Parathyroid adenoma (tissue), 2 donors: Measurements from ENCODE around the gene MAN2A2.

ENCODE experiments used
- H2AFZ ChIP-seq: fragments of 300-600 bp; sonication (generic); one replicate; pipeline ENCODE4 v1.7.0; 2017; ENCODE audit warnings: antibody characterized with exemption, mild to moderate bottlenecking
- H3K27ac ChIP-seq: fragments of 300-600 bp; sonication (generic); one replicate; pipeline ENCODE4 v1.7.0; 2017
- H3K27me3 ChIP-seq: fragments of 300-600 bp; sonication (generic); one replicate; pipeline ENCODE4 v1.7.0; 2017; ENCODE audit warnings: low read length; ENCODE audit not compliant: control insufficient read depth, insufficient read depth
- H3K36me3 ChIP-seq: fragments of 300-600 bp; sonication (generic); one replicate; pipeline ENCODE4 v1.7.0; 2017; ENCODE audit warnings: low read length; ENCODE audit not compliant: control insufficient read depth, insufficient read depth
- H3K4me1 ChIP-seq: fragments of 300-600 bp; sonication (generic); one replicate; pipeline ENCODE4 v1.7.0; 2017; ENCODE audit warnings: control low read depth
- H3K4me2 ChIP-seq: fragments of 300-600 bp; sonication (generic); one replicate; pipeline ENCODE4 v1.7.0; 2017; ENCODE audit warnings: low read length
- H3K4me3 ChIP-seq: fragments of 300-600 bp; sonication (generic); one replicate; pipeline ENCODE4 v1.7.0; 2017; ENCODE audit warnings: low read depth, low read length
- H3K79me2 ChIP-seq: fragments of 300-600 bp; sonication (generic); one replicate; pipeline ENCODE4 v1.7.0; 2017; ENCODE audit warnings: control low read depth
- H3K9ac ChIP-seq: fragments of 300-600 bp; sonication (generic); one replicate; pipeline ENCODE4 v1.7.0; 2017; ENCODE audit warnings: mild to moderate bottlenecking
- H3K9me3 ChIP-seq: fragments of 300-600 bp; sonication (generic); one replicate; pipeline ENCODE4 v1.7.0; 2017; ENCODE audit warnings: low read length; ENCODE audit not compliant: control insufficient read depth
- CTCF ChIP-seq: fragments of 300-600 bp; sonication (generic); IDR thresholded peaks from one replicate; pipeline ENCODE4 v1.7.0; 2017; ENCODE audit warnings: antibody characterized with exemption, mild to moderate bottlenecking
- donor health status: primary hyperparathyroidism.

MAN2A2 gene

DNA sequence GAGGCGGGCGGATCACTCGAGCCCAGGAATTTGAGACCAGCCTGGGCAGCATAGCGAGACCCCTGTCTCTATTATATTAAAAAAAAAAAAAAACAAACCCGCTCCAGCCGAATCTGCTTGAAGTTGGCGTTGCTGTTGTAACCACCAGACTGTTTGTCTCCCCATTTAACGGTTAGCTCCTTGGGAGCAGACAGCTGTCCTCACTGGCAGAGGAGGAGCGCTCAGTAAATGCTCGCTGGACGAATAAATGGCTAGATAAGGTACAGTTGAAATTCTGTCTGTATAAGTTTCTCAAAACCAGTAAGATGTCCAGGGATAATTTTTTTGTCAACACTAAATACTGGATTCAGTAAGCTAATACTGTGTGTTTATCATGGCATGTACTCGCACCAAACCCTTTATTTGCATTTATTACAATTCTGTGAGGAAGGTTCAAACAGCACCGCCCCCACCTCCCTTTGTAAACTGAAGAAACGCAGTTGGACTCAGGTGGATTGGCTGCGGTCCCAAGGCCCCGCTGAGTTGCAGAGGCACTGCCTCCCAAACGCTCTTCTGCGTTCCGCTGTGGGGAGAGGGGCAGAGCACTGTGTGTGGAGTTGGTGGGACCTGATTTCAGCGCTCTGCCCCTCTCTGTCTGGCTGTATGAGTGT is 52.6 kb downstream of the MAN2A2 start:
- Histone ChIP-seq H3K9ac (no peak overlapping the region), H2AFZ (no peak overlapping the region), H3K79me2 (no peaks in the 10 kb centered on the region), H3K4me3 (no peak overlapping the region), H3K27me3 (no peaks in the 10 kb centered on the region), H3K9me3 (no peaks in the 10 kb centered on the region), H3K4me2 (peak overlapping the region; percentile 95), H3K4me1 (peaks cover 2% of the 10 kb centered on the region), H3K27ac (no peak overlapping the region), H3K36me3 (no peaks in the 10 kb centered on the region)
- no peak for TF ChIP-seq CTCF

GRCh38 chr15:90956274-90957030 is 53.4 kb downstream of the MAN2A2 start:
- Histone ChIP-seq H3K27ac (peak overlapping the region; percentile 22), H3K27me3 (no peaks in the 10 kb centered on the region), H2AFZ (peak overlapping the region; percentile 89), H3K4me3 (peak overlapping the region; percentile 61), H3K9ac (peak overlapping the region; percentile 43), H3K4me2 (peak overlapping the region; percentile 90), H3K79me2 (no peaks in the 10 kb centered on the region), H3K4me1 (peaks cover 2% of the 10 kb centered on the region), H3K36me3 (no peaks in the 10 kb centered on the region), H3K9me3 (no peaks in the 10 kb centered on the region)
- TF ChIP-seq CTCF = peak; percentile 88

- peak overlapping the region; percentile 61 for H3K4me3 ChIP-seq
Observed at GRCh38 chr15:90957031-90957790, 54.1 kb downstream of the MAN2A2 start.

DNA sequence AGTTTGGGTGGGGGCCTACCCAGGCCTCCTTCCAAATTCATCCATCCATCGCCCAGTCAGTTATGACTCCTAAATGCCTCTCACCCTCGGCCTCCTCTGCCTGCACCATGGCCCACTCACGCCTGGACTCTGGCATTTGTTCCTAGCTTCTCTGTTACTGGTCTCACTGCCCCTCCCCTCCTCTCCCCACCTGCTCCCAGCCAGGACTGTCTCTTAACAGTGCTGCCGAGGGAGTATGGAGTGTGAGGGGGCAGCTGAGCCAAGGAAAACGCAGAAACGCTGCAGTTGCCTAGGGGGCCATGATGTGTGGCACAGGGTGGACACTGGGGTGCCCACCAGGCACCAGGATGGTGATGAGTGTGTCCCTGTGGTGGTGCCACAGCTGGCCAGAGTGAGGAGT is 54.7 kb downstream of the MAN2A2 start:
- Histone ChIP-seq H3K9ac (no peak overlapping the region), H3K27ac (no peak overlapping the region), H2AFZ (peak overlapping the region; percentile 89), H3K4me1 (peaks cover 2% of the 10 kb centered on the region), H3K27me3 (no peaks in the 10 kb centered on the region), H3K9me3 (no peaks in the 10 kb centered on the region), H3K4me3 (no peak overlapping the region), H3K36me3 (no peaks in the 10 kb centered on the region), H3K4me2 (peak overlapping the region; percentile 90), H3K79me2 (no peaks in the 10 kb centered on the region)
- no peak for TF ChIP-seq CTCF

More at GRCh38 chr15:90957031-90957790, 54.1 kb downstream of the MAN2A2 start:
- Histone ChIP-seq H3K27me3 (no peaks in the 10 kb centered on the region), H3K27ac (peak overlapping the region; percentile 22), H3K9ac (peak overlapping the region; percentile 43), H3K79me2 (no peaks in the 10 kb centered on the region), H3K9me3 (no peaks in the 10 kb centered on the region), H3K36me3 (no peaks in the 10 kb centered on the region), H2AFZ (peak overlapping the region; percentile 89), H3K4me2 (peak overlapping the region; percentile 90), H3K4me1 (peaks cover 2% of the 10 kb centered on the region)
- no peak for TF ChIP-seq CTCF
